ENCODE measurements around the gene KRT80. TPM values are rescaled to one million over a fixed set of nuclear protein-coding genes. Genes with fewer than 3 reads are reported as not detected.

Gene KRT80
- total RNA-seq, 1 donor from 2014 or later, result 10.7 TPM

GRCh38 chr12:52152905-52153317 is 38.9 kb downstream of the KRT80 start:
- no peak overlapping the region for H3K27ac Mint-ChIP-seq (ENCODE audit: unreplicated experiment)
- H3K4me3 Mint-ChIP-seq (ENCODE audit: unreplicated experiment), result no peak overlapping the region
- peaks cover 47% of the 10 kb centered on the region for H3K4me1 Mint-ChIP-seq (ENCODE audit: low read depth)
- TF ChIP-seq CTCF (IDR thresholded peaks at IDR 0.05), result no peak
- DNase-seq (ENCODE audit: low spot score), result no peak
- no peaks in the 10 kb centered on the region for H3K9me3 Mint-ChIP-seq (ENCODE audit: low read depth)
- H3K36me3 Mint-ChIP-seq (ENCODE audit: low read depth), result no peaks in the 10 kb centered on the region
- no peaks in the 10 kb centered on the region for H3K27me3 Mint-ChIP-seq (ENCODE audit: low read depth)

- Mint-ChIP-seq H3K9me3 (ENCODE audit: low read depth) (no peaks in the 10 kb centered on the region), H3K27ac (ENCODE audit: unreplicated experiment) (peak overlapping the region; percentile 65), H3K36me3 (ENCODE audit: low read depth) (no peaks in the 10 kb centered on the region), H3K4me1 (ENCODE audit: low read depth) (peaks cover 55% of the 10 kb centered on the region), H3K27me3 (ENCODE audit: low read depth) (no peaks in the 10 kb centered on the region), H3K4me3 (ENCODE audit: unreplicated experiment) (no peak overlapping the region)
- DNase-seq (ENCODE audit: low spot score), result no peak
- TF ChIP-seq CTCF (IDR thresholded peaks at IDR 0.05), result peak; percentile 94
Observed at GRCh38 chr12:52151837-52152783, 39.7 kb downstream of the KRT80 start.

GRCh38 chr12:52151153-52151836 is 40.5 kb downstream of the KRT80 start:
- Mint-ChIP-seq H3K27me3 (ENCODE audit: low read depth) (no peaks in the 10 kb centered on the region), H3K4me1 (ENCODE audit: low read depth) (peaks cover 61% of the 10 kb centered on the region), H3K4me3 (ENCODE audit: unreplicated experiment) (no peak overlapping the region), H3K9me3 (ENCODE audit: low read depth) (no peaks in the 10 kb centered on the region), H3K36me3 (ENCODE audit: low read depth) (no peaks in the 10 kb centered on the region), H3K27ac (ENCODE audit: unreplicated experiment) (peak overlapping the region; percentile 65)
- DNase-seq (ENCODE audit: low spot score), result no peak
- no peak for TF ChIP-seq CTCF (IDR thresholded peaks at IDR 0.05)

GRCh38 chr12:52149651-52150241 is 42.1 kb downstream of the KRT80 start:
- Mint-ChIP-seq H3K27ac (ENCODE audit: unreplicated experiment) (peak overlapping the region; percentile 93), H3K36me3 (ENCODE audit: low read depth) (no peaks in the 10 kb centered on the region), H3K4me1 (ENCODE audit: low read depth) (peaks cover 61% of the 10 kb centered on the region), H3K9me3 (ENCODE audit: low read depth) (no peaks in the 10 kb centered on the region), H3K4me3 (ENCODE audit: unreplicated experiment) (no peak overlapping the region), H3K27me3 (ENCODE audit: low read depth) (no peaks in the 10 kb centered on the region)
- TF ChIP-seq CTCF (IDR thresholded peaks at IDR 0.05), result no peak
- no peak for DNase-seq (ENCODE audit: low spot score)

GRCh38 chr12:52149182-52149641 is 42.6 kb downstream of the KRT80 start:
- H3K27ac Mint-ChIP-seq (ENCODE audit: unreplicated experiment), result peak overlapping the region; percentile 93
- H3K27me3 Mint-ChIP-seq (ENCODE audit: low read depth), result no peaks in the 10 kb centered on the region
- H3K4me3 Mint-ChIP-seq (ENCODE audit: unreplicated experiment), result no peak overlapping the region
- H3K4me1 Mint-ChIP-seq (ENCODE audit: low read depth), result peaks cover 64% of the 10 kb centered on the region
- H3K36me3 Mint-ChIP-seq (ENCODE audit: low read depth), result no peaks in the 10 kb centered on the region
- DNase-seq (ENCODE audit: low spot score), result no peak
- H3K9me3 Mint-ChIP-seq (ENCODE audit: low read depth), result no peaks in the 10 kb centered on the region
- no peak for TF ChIP-seq CTCF (IDR thresholded peaks at IDR 0.05)
